ENCODE measurements around the gene MRPS7.

The MRPS7 gene

GRCh38 chr17:75308732-75309629 lies 47.3 kb downstream of the MRPS7 start:
- DNase-seq (ENCODE audit: low spot score), result no peak

GRCh38 chr17:75313941-75314551 lies 52.4 kb downstream of the MRPS7 start:
- no peak for DNase-seq (ENCODE audit: low spot score)

GRCh38 chr17:75315541-75316243 lies 54.0 kb downstream of the MRPS7 start:
- DNase-seq (ENCODE audit: low spot score), result no peak

All from SK-N-DZ (cell line).